NCI-H1436 (cell line): Measurements from ENCODE around the gene LSM8.
"Not testable (repeated sequence)": the region's sequence is repeated elsewhere in the genome, so short reads cannot be mapped to it uniquely, and the experiment has no call there.

Experiments
- DNase-seq: peaks from one replicate; lab custom pipeline; 2025; lab: John Stamatoyannopoulos, UW

The LSM8 gene

GRCh38 chr7:118214051-118214832 lies 30.3 kb downstream of the LSM8 start:
- peak; percentile 52 for DNase-seq

GRCh38 chr7:118214833-118215182 lies 30.8 kb downstream of the LSM8 start:
- no peak for DNase-seq

- DNase-seq, result no peak
These were observed 33.3 kb downstream of the LSM8 start for GRCh38 chr7:118217210-118217619.

- DNase-seq, result no peak
These were observed 34.6 kb downstream of the LSM8 start for GRCh38 chr7:118218413-118219156.

GRCh38 chr7:118219157-118219512 lies 35.2 kb downstream of the LSM8 start:
- no peak for DNase-seq

- no peak for DNase-seq
These were observed 36.6 kb downstream of the LSM8 start for GRCh38 chr7:118220583-118220982.

GRCh38 chr7:118222591-118222990 lies 38.6 kb downstream of the LSM8 start:
- DNase-seq, result no peak

- DNase-seq, result no peak
These were observed 40.6 kb downstream of the LSM8 start, which contains the start of gene ANKRD7 for GRCh38 chr7:118224521-118224920. Gene ANKRD7, plus strand, starts transcription at chr7:118224704. Its CDS starts 127 bp downstream, at chr7:118224831.

- no peak for DNase-seq
These were observed 48.9 kb downstream of the LSM8 start for GRCh38 chr7:118232837-118233236.

- no peak for DNase-seq
These were observed 49.8 kb downstream of the LSM8 start for GRCh38 chr7:118233799-118234198.

GRCh38 chr7:118239014-118239413 lies 55.0 kb downstream of the LSM8 start:
- DNase-seq, result no peak

GRCh38 chr7:118240320-118240719 lies 56.4 kb downstream of the LSM8 start:
- not testable (repeated sequence) for DNase-seq
